Nephron (organoid): Measurements from ENCODE around the gene UNC119.

Source experiments
- H3K27ac Mint-ChIP-seq, 3 experiments: 2 replicates each; pipeline ENCODE4 v1.8.0; 2020; ENCODE audit warnings: mixed read lengths in 3 of 3, mild to moderate bottlenecking in 2 of 3, moderate library complexity in 1 of 3
- H3K27me3 Mint-ChIP-seq: 2 replicates; pipeline ENCODE4 v1.8.0; 2021; ENCODE audit warnings: low read depth, mild to moderate bottlenecking, moderate library complexity, mixed read lengths
- H3K36me3 Mint-ChIP-seq: 2 replicates; pipeline ENCODE4 v1.8.0; 2020; ENCODE audit warnings: low read depth, mixed read lengths
- H3K4me1 Mint-ChIP-seq: 2 replicates; pipeline ENCODE4 v1.8.0; 2020; ENCODE audit warnings: mixed read lengths
- H3K4me3 Mint-ChIP-seq, 3 experiments: 2 replicates each; pipeline ENCODE4 v1.8.0; 2020; ENCODE audit warnings: mild to moderate bottlenecking in 3 of 3, mixed read lengths in 3 of 3, moderate library complexity in 2 of 3
- H3K9me3 Mint-ChIP-seq: 2 replicates; pipeline ENCODE4 v1.8.0; 2020; ENCODE audit warnings: mixed read lengths
- CTCF ChIP-seq, 3 experiments: fragments of 200-600 bp; sonication (generic); IDR thresholded peaks; one replicate each; pipeline ENCODE4 v1.5.0; 2021; ENCODE audit warnings: antibody characterized with exemption in 3 of 3; ENCODE audit not compliant: unreplicated experiment in 3 of 3

Gene UNC119

GRCh38 chr17:28505986-28506665 is 46.3 kb downstream of the UNC119 start, which contains the start of gene FOXN1:
Gene FOXN1, plus strand, starts transcription at chr17:28506348. Its CDS starts 17,622 bp downstream, at chr17:28523970.
- H3K27ac Mint-ChIP-seq = no peak within 1 kb of the TSS
- TF ChIP-seq CTCF (IDR thresholded peaks at IDR 0.05; ENCODE audit: unreplicated experiment in 3 of 3) = no peak
- no peaks in the 10 kb centered on the region for H3K9me3 Mint-ChIP-seq
- no peak within 1 kb of the TSS for H3K4me3 Mint-ChIP-seq
- no peaks in the 10 kb centered on the region for H3K36me3 Mint-ChIP-seq
- peaks cover 31% of the 10 kb centered on the region for H3K27me3 Mint-ChIP-seq
- H3K4me1 Mint-ChIP-seq = peaks cover 6% of the 10 kb centered on the region

DNA sequence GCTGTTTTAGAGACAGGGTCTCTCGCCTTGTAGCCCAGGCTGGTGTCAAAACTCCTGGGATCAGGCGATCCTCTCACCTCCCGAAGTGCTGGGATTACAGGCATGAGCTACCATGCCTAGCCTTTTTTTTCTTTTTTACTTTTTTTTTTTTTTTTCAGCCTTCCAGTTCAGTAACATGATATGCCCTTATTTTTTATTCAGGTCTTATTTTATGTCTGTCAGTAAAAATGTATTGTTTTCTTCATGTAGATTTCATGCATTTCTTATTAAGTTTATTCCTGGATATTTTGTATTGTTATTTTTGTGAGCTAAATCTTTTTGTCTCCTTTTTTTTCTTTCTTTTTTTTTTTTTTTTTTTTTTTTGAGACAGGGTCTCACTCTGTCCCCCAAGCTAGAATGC is 49.0 kb downstream of the UNC119 start:
- Mint-ChIP-seq H3K9me3 (no peaks in the 10 kb centered on the region), H3K27me3 (peaks cover 15% of the 10 kb centered on the region), H3K4me1 (peaks cover 15% of the 10 kb centered on the region), H3K27ac (no peak overlapping the region), H3K4me3 (no peak overlapping the region), H3K36me3 (no peaks in the 10 kb centered on the region)
- no peak for TF ChIP-seq CTCF (IDR thresholded peaks at IDR 0.05; ENCODE audit: unreplicated experiment in 3 of 3)

GRCh38 chr17:28501421-28502284 is 50.8 kb downstream of the UNC119 start:
- peak overlapping the region in 1 of 3 experiments; percentile 43 for H3K27ac Mint-ChIP-seq
- peaks cover 10% of the 10 kb centered on the region for H3K27me3 Mint-ChIP-seq
- no peak for TF ChIP-seq CTCF (IDR thresholded peaks at IDR 0.05; ENCODE audit: unreplicated experiment in 3 of 3)
- H3K4me3 Mint-ChIP-seq = no peak overlapping the region
- H3K36me3 Mint-ChIP-seq = no peaks in the 10 kb centered on the region
- H3K4me1 Mint-ChIP-seq = peaks cover 13% of the 10 kb centered on the region
- no peaks in the 10 kb centered on the region for H3K9me3 Mint-ChIP-seq

- H3K4me1 Mint-ChIP-seq = peaks cover 11% of the 10 kb centered on the region
- peak overlapping the region in 2 of 3 experiments; percentile 23 to 43 for H3K27ac Mint-ChIP-seq
- no peak overlapping the region for H3K4me3 Mint-ChIP-seq
- no peaks in the 10 kb centered on the region for H3K9me3 Mint-ChIP-seq
- no peaks in the 10 kb centered on the region for H3K36me3 Mint-ChIP-seq
- no peak for TF ChIP-seq CTCF (IDR thresholded peaks at IDR 0.05; ENCODE audit: unreplicated experiment in 3 of 3)
- peaks cover 8% of the 10 kb centered on the region for H3K27me3 Mint-ChIP-seq
Measured at GRCh38 chr17:28500712-28501379, 51.6 kb downstream of the UNC119 start.

DNA sequence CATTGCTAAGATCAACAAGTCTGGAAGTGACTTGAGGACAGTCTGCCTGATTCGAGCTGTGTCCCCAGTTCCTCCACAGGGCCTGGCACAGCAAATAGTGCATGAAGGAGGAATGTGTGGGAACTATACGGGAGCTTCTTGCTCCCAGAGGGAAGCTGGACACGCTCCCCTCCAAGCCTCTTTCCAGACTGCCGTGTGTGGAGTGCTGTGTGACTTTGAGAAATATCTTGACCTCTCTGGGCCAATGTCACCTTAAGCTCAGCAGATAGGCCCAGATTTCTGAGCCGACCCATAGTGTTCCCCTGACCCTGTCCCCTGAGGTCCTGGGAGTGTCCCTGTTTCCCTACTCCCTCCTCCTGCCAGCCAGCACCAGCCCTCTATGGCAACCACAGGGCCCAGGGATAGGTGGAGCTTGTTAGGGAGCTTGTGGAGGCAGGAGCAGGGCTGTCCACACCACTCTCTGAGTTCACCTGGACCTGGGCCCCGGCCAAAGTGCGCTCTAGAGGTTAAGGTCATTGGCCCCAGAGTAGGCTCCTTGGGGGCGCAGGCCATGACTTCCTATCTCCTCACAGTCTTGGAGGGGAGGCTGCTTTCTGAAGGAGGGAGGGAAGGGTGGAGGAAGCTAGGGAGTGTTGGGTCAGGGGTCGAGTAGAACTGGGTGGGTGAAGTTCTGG is 52.6 kb downstream of the UNC119 start:
- peaks cover 11% of the 10 kb centered on the region for H3K4me1 Mint-ChIP-seq
- no peaks in the 10 kb centered on the region for H3K36me3 Mint-ChIP-seq
- no peak for TF ChIP-seq CTCF (IDR thresholded peaks at IDR 0.05; ENCODE audit: unreplicated experiment in 3 of 3)
- no peak overlapping the region for H3K4me3 Mint-ChIP-seq
- H3K27me3 Mint-ChIP-seq = peaks cover 10% of the 10 kb centered on the region
- no peaks in the 10 kb centered on the region for H3K9me3 Mint-ChIP-seq
- no peak overlapping the region for H3K27ac Mint-ChIP-seq
